GM03348 (cell line): ENCODE measurements around the gene TEC.
A peak's percentile ranks its signal among the peaks of the same experiment; 100 is the strongest.
"Not testable (repeated sequence)": the region's sequence is repeated elsewhere in the genome, so short reads cannot be mapped to it uniquely, and the experiment has no call there.

ENCODE experiments used
- DNase-seq: peaks from one replicate; pipeline ENCODE4 v3.0.0; 2012; ENCODE audit warnings: low spot score

The TEC gene

DNA sequence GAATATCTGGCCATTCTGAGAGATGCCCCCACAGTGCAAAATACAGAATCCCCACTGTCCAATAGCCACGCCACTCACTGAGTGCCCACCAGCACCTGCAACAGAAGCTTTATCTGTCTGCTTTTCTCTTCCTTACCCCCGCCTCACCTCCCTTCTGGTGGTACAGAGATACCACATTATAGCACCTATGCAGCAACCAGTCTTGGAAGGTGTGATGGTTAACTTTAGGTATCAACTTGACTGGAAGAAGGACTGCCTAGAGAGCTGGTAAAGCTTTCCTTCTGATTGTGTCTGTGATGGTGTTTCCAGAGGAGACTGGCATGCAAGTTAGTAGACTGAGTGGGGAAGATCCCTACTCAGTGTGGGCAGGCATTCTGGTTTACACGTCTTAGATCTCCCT is 73.8 kb downstream of the TEC start:
- DNase-seq = no peak

DNA sequence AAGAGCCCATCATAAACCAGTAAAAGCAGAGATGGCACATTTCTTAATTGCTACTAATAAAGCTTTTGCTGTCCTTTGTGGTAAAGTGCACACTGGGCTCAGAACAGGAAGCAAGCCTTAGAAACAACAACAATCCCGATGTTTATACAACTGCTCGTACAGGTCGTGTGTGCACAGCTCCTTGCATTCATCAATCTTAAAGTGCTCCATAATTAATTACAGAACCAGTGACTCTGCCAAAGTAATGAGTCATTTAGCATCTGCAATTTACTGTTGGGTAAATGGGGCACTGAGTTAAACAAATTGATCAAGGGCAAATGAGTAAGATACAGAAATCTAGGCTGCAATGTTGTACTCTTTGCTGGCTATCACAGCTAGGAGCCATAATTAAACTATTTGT is 74.3 kb downstream of the TEC start:
- no peak for DNase-seq

DNA sequence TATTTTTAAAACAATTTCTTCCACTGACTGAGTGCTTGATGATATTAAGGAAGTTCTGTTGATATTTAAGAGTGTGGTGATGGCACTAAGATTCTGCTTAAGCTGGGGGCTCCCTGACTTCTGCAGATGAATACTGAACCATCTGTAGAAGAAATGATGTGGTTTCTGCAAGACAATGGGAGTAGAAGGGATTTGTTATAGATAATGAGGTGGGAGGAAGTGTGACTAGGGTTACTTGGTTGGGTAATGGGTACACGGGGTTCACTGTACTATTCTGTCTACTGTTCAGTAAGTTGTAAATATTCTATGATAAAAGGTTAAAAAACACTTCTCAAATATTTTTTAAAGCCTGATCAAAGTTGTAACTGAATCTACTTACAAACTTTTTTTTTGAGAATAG is 74.7 kb downstream of the TEC start:
- DNase-seq = no peak

DNA sequence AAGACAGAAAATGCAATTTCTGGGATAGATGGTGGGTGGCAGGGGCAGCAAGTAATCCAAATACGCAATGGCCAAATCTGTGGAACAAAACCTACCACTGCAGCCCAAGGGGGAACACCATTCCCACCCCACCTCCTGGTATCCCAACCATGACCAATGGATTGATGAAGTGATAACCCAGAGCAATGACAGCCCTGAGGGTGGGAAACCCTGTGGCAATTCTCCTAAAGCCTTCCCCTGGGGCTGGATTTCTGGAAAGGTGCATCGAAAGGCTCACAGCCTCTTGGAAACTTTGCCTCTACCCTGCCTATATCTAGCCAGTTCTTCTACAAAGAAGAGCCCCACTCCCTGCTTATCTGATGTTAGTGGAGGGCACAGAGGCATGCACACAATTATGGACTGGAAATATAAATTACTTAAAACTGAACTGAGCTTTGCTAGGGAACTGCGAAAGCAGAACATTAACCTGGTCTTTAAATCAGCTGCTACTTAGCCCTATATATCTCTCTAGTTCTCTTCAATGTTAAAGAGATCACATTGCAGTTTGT is 75.6 kb downstream of the TEC start:
- DNase-seq = no peak

DNA sequence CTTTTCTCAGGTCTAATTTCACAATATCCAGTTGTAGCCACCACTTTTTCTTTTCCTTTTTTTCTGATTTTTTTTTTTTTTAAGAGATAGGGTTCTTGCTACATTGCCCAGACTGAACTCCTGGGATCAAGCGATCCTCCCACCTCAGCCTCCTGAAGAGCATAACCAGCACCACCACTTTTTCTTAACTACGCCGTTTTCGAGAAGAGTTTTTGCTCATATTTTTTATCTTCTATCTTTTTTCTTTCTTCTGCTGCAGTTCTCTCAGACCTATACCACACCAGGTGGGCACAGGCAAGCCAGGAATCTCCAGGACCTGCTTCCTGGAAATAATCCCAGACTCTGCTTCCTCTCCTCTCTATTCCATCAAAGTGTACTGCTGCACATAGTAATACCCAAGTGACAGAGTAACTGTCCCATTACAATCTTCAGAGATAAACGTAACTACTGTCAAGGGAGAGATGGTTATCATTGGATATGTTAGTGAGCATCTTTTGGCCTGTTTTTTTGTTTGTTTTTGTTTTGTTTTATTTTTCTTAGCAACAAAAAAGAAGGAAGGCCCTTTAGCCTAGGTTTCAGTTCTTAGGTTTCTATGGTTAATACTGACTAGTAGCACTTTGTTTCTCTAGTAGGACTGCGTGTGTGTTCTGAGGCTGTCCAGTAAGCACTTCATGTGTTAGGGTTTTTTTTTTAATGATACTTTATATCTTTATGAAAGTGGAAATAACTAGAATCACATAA is 76.4 kb downstream of the TEC start:
- no peak for DNase-seq

DNA sequence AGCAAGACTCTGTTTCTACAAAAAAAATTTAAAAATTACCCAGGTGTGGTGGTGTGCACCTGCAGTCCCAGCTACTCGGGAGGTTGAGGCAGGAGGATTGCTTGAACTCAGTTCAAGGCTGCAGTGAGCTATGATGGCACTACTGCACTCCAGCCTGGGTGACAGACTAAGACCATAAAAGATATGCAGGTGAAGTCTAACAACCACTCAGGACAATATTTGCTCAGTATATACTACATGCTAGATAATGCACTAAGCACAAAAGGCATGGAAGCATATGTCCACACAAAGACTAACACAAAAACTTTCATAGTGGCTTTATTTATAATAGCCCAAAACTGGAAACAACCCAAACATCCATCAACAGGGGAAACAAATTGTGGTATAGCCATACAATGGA is 77.9 kb downstream of the TEC start:
- DNase-seq = no peak

DNA sequence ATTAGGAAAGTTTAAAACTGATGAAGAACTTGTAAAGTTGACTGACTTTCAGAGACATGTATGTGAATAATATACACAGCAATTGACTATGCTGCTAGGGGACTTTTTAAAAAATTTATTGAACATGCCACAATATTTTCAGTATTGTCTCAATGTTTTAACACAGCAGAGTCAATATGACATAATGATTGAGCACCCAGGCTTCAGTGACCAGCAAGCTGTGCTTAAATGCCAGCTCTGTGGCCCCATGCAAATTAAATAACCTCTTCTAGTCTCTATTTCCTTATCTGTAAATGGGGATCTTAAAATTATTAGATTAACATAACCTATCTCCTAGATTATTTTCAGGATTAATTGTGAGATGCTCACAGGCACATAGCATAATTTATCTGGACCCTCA is 78.8 kb downstream of the TEC start:
- no peak for DNase-seq

DNA sequence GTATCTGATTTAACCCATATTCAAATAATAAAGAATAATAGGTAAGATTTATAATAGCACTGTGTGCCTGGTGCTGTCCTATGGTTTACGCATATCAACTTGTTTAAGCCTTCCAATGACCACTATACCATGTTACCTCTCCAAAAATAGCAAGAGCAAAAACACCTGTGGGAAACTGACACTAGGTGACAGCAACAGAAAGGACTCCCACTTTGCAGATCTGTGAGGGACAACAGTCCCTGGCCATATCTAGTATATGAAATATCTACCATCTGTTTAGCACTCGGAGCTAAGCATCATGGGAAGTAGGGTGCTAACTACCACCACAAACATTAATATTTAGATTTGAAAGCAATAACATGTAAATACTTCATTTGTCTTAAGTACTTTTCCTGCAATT is 79.9 kb downstream of the TEC start:
- no peak for DNase-seq

DNA sequence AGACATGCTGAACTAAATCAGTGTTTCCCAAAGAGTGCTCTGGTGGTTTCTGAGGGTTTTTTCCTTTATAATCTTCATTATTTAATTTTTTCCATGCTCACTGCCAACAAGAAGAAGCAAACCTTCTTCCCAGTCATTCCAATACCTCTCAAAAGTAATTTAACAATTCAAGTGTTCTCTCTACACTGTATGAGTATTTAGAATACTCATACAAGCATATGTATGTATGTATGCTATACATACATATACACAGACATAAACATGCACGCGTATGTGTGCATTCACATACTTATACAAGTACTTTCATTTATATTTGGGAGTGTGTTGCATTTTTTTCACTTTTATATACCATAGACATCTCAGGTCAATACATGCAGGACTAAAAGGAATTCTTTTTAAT is 81.2 kb downstream of the TEC start:
- DNase-seq = no peak

DNA sequence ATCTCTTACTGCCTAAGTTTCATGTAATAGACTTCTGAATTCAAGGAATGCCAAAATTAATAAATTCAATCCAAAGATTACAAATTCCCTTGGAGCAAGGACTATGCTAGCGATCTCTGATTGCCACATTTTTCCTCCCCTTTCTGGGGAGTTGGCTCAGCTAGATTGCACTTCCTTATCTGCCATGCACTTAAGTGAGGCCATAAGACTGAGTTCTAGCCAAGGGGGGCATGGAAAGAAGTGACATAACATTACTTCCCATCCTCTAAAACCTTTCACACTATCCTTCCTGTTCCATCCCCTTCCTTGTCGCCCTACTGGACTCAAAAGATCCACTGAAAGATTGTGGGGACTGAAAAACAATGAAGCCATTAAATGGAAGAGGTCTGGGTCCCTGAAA is 81.8 kb downstream of the TEC start:
- DNase-seq = no peak

DNA sequence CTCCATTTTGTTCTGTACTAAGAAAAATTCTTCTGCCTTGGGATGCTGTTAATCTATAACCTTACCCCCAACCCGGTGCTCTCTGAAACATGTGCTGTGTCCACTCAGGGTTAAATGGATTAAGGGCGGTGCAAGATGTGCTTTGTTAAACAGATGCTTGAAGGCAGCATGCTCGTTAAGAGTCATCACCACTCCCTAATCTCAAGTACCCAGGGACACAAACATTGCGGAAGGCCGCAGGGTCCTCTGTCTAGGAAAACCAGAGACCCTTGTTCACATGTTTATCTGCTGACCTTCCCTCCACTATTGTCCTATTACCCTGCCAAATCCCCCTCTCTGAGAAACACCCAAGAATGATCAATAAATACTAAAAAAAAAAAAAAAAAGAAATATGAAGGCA is 82.6 kb downstream of the TEC start:
- not testable (repeated sequence) for DNase-seq

DNA sequence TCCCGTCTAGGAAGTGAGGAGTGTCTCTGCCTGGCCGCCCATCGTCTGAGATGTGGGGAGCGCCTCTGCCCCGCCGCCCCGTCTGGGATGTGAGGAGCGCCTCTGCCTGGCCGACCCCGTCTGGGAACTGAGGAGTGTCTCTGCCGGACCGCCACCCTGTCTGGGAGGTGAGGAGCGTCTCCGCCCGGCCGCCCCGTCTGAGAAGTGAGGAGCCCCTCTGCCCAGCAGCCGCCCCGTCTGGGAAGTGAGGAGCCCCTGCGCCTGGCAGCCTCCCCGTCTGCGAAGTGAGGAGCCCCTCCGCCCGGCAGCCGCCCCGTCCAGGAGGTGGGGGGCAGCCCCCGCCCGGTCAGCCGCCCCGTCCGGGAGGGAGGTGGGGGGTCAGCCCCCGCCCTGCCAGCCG is 83.2 kb downstream of the TEC start:
- DNase-seq = not testable (repeated sequence)

DNA sequence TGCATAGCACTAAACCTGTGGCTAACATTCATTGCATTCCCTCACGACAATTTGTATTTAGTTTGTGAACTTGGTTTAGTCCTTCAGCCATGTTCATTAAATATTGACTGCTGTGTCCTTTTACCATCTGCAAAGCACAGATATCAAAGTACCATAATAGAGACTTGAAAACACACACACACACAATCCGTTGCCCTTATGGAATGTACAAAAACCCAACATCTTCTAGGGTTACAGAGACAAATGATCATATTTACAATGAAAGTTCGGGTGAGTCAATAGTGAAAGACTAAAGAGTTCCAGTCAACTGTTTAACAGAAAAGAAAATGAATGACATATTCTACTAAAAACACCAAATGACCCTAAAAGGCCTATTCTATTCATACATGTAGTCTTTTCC is 84.8 kb downstream of the TEC start:
- DNase-seq = no peak

DNA sequence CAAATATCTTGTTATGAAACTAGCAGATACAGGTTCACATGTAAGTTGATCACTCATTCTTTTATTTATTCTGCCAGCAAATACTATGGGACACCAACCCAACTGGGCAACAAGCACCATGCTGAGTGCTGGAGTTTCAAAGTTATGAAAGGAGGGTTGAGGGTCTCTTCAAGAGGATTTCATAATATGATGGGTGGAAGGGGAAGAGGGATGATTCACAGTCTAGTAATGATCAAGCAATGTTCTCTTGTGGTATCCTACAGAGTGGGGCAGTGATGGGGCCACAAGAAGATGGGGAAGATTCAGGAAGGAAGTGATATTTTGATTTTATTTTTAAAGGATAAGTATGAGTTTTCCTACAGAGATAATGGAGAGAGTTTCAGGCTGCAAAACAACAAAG is 89.4 kb downstream of the TEC start:
- DNase-seq = no peak

DNA sequence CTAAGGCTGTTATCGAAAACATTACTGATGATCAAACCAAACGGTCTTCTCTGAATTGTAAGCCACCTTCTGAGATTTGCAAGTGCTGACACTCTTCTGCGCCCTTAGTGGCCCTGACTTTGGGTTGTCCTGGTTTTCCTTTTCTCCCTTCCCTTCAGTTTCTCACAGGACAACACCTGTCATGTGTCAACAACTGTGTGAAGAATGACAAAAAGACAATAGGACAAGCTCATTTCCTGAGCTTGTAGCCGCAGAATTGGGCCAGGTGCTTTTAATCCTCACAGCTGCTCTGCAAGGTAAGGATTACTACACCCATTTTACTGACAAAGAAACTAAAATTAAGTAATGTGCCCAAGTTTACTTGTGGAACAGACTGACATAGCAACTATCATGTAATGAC is 90.7 kb downstream of the TEC start:
- DNase-seq = no peak

DNA sequence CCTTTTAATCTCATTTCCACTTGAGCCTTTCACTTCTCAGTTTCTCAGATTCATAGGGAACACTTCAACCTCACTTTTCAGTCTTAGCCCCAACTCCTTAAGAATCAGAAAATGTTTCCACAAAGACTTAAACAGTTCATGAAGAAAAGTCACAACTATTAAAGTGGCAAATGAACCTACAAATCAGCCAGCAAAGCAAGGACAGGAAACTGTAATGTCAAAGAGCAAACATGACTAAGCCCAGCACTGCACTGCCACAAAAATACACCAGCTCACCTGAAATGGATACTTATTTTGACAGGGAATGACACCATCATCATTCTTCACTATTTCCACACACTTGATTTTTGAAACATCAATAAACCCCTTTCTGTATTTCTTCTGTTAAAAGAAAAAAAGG is 93.8 kb downstream of the TEC start:
- DNase-seq = no peak

DNA sequence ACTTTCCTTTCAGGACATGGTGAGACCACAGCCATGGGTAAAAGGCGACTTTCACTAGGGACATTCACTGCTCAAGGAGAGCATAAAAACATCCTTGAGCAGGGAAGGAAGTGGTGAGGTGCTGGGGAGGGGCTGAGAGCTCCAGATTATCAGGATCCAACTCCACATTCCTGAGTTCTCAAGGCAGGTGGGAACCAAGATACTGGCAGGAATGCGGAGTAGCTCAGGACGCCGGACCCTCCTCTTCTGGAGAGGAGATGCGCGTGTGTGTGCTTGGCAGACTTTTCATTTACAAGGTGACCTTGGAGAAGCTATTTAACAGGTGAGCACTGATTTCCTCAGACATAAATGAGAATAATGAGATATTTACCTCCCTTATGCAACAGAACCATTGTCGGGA is 94.3 kb downstream of the TEC start:
- DNase-seq = no peak

DNA sequence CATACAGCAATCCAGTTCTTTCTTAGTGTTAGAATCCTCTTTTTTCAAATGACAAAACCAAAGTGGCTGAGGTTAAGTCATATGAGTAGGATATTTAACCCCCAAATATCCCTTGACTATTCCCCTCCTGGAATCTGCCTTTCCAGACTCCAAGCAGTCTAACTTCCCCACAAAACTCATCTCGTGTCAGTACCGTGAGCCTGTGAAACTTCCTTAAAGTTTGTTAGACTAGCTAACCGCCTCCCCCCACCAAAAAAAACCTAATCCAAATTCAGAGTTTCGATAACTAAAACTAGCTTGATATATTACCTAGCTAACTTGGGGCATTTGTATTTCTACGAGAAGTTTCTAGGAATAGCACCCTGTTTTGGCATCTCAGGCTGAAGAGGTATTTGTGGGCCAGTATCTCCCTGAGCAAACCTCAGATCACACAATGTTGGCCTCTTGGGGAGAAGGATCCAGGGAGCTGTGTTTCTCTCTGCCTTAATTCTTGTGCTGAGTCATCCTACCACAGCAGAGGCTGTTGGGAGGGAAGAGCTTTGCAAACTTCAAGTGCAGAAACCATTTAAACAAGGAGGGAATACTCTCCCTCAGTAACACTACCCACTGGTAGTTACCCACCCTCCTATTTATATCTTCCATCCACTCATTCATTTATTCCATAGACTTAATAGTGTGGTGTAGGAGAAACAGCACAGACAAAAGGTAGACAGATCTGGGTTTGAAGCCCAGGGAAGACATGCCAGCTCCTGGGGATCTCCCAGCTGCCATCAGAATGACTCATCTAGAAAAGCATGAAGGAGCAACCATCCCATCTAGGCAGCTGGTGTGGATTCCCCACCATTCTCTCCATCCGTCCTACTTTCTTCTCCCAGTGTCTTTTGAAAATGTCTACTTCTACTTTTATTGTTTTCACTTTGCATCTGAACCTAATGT is 96.3 kb downstream of the TEC start:
- DNase-seq = peak; percentile 70

DNA sequence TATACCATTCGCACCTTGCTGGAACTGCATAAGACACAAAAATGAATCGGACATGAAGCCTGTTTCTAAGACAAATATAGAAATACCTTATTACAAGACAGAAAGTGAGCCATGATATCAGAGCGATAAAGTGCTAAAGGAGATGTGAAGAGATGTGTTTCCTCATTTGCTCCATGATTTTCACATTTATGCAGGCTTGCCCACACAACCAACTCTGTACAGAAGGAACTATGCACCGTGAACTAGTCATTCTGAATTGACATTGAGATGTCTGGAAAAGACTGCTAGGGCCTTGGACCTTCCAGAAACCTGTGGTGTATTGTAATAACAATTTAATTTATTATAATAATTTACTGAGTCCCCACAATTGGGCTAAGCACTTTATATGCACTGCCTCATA is 97.0 kb downstream of the TEC start:
- DNase-seq = no peak

DNA sequence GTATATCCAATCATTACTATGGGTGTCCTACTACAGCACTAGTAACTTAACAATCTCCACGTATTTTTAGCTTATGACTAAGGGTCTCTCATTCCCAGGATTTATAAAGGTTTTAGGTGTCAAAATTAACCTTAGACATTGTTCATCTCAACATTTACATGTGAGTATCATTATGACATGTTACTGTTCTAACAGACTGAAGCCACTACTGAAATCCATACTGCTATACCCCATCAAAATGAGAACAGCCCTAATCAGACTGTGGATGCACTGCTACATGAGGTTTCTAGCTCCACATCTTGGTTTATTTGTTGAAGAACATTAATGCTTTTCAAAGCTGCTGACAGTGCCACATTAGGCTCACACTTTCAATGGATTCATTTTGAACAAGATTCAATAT is 100.0 kb downstream of the TEC start:
- DNase-seq = no peak

DNA sequence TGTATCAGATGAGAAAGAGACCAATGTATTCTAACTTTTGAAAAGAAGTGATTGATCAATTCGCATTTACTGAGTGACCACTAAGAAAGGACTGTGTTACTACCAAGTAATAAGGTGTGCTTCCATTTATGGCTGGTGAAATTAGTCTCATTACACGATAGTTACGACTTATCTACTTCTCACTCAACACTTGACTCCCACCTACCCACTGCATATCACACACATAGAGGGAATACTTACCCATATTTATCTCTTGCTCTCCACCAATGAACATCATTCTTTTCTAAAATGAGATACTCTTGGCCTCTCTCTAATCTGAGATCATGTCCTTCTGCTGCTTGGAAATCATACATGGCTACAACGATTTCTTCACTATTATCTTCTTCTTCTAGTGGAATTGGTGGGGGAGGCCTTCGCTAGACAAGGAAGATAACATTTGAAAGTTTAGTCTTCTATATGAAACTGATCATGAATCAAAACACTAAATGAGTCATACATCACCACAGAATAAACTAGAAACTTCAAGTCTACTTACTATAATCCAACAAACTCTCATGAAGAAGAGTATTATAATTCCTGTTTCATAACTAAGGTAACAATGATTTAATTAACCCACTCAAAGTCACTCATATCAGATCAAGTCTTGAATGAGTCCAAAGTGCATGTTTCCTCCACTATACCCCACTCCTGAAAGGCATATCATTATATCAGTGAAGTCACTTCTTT is 101.9 kb downstream of the TEC start:
- no peak for DNase-seq

DNA sequence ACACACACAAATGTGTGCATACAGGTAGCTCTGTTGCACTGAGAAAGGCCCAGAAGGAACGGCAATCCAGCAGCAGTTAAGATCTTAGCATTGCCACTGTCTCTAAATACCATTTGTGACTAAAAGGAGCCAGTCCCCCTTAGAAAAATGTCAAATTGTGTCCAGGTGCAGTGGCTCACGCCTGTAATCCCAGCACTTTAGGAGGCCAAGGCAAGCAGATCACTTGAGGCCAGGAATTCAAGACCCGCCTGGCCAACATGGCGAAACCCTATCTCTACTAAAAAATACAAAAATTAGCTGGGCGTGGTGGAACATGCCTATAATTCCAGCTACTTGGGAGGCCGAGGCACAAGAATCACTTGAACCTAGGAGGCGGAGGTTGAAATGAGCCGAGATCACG is 105.1 kb downstream of the TEC start:
- DNase-seq = not testable (repeated sequence)

DNA sequence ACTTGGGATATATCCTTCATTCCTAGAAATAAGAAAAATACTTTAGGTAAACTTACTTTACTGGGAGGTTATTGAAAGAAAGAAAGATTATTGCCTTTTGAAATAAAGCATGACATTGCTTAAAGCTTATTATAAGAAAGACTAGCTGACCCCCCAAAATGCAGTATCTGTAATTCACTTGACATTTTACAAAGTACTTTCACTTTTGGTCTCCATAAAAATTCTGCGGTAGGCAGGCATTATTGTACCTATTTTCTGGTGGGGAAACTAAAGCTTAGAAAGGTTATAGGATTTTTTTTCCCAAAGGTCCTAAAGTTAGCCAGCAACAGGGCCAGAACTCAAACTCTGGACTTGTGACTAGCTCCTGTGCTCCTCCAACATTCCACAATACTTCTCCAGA is 105.9 kb downstream of the TEC start:
- DNase-seq = no peak
